Neuronal stem cell (in vitro differentiated cells): ENCODE data around the gene CEACAM16.

ENCODE experiments used
- DNase-seq: peaks from one replicate; pipeline ENCODE4 v3.0.0-alpha.2; 2013; ENCODE audit warnings: low spot score
- H2AFZ ChIP-seq: one replicate; pipeline ENCODE4 v1.6.1; 2013; ENCODE audit warnings: mild to moderate bottlenecking, low read length, inconsistent platforms
- H2AK5ac ChIP-seq: 2 replicates; pipeline ENCODE4 v1.6.1; 2013; ENCODE audit warnings: low read depth, mild to moderate bottlenecking, inconsistent platforms, low read length, moderate library complexity, mixed read lengths
- H2BK120ac ChIP-seq: 2 replicates; pipeline ENCODE4 v1.6.1; 2013; ENCODE audit warnings: low read depth, mild to moderate bottlenecking, inconsistent platforms, low read length, moderate library complexity, mixed read lengths
- H2BK12ac ChIP-seq: one replicate; pipeline ENCODE4 v1.6.1; 2013; ENCODE audit warnings: low read length, inconsistent platforms
- H2BK15ac ChIP-seq: 2 replicates; pipeline ENCODE4 v1.6.1; 2013; ENCODE audit warnings: mild to moderate bottlenecking, low read length, inconsistent platforms, mixed read lengths
- H2BK5ac ChIP-seq: one replicate; pipeline ENCODE4 v1.6.1; 2013; ENCODE audit warnings: inconsistent platforms, mild to moderate bottlenecking, low read length, moderate library complexity
- H3K14ac ChIP-seq: one replicate; pipeline ENCODE4 v1.6.1; 2013; ENCODE audit warnings: low read length, inconsistent platforms
- H3K18ac ChIP-seq: 2 replicates; pipeline ENCODE4 v1.6.1; 2013; ENCODE audit warnings: low read length, inconsistent platforms
- H3K23ac ChIP-seq: 2 replicates; pipeline ENCODE4 v1.6.1; 2013; ENCODE audit warnings: low read depth, mild to moderate bottlenecking, mixed read lengths, low read length, inconsistent platforms; ENCODE audit not compliant: poor library complexity
- H3K27ac ChIP-seq: replicated peaks from 3 replicates; pipeline ENCODE4 v1.5.1; 2013; ENCODE audit warnings: low read length, inconsistent platforms
- H3K27me3 ChIP-seq, 3 experiments: 2 replicates each; pipeline ENCODE4 v1.6.1; 2013; ENCODE audit warnings: low read length in 3 of 3, mild to moderate bottlenecking in 2 of 3, inconsistent platforms in 1 of 3, low read depth in 1 of 3, mixed read lengths in 1 of 3, moderate library complexity in 1 of 3; ENCODE audit not compliant: control insufficient read depth in 3 of 3, insufficient read depth in 3 of 3
- H3K36me3 ChIP-seq, 2 donors: replicated peaks in 1 of 2; 2 replicates each; pipeline ENCODE4 v1.6.1; 2013; ENCODE audit warnings: low read length in 2 of 2; ENCODE audit not compliant: control insufficient read depth in 2 of 2, insufficient read depth in 2 of 2
- H3K4ac ChIP-seq: 2 replicates; pipeline ENCODE4 v1.6.1; 2013; ENCODE audit warnings: inconsistent platforms, mild to moderate bottlenecking, low read length, moderate library complexity
- H3K4me1 ChIP-seq, 2 donors: 1 replicate in 1 of 2; 2 replicates in 1 of 2; pipeline ENCODE4 v1.6.1; 2013; ENCODE audit warnings: low read length in 2 of 2, low read depth in 1 of 2; ENCODE audit not compliant: control insufficient read depth in 2 of 2, insufficient read depth in 1 of 2
- H3K4me2 ChIP-seq: one replicate; pipeline ENCODE4 v1.6.1; 2013; ENCODE audit warnings: mild to moderate bottlenecking, low read length, inconsistent platforms; ENCODE audit not compliant: insufficient read depth, poor library complexity, severe bottlenecking
- H3K4me3 ChIP-seq, 2 donors: 2 replicates each; pipeline ENCODE4 v1.5.1; 2013; ENCODE audit warnings: low read length in 2 of 2, mild to moderate bottlenecking in 2 of 2, inconsistent platforms in 1 of 2, moderate library complexity in 1 of 2
- H3K79me1 ChIP-seq: one replicate; pipeline ENCODE4 v1.6.1; 2013; ENCODE audit warnings: low read depth, mild to moderate bottlenecking, inconsistent platforms, low read length, moderate library complexity
- H3K9ac ChIP-seq: one replicate; pipeline ENCODE4 v1.6.1; 2013; ENCODE audit warnings: mild to moderate bottlenecking, low read depth, low read length, inconsistent platforms; ENCODE audit not compliant: poor library complexity
- H3K9me3 ChIP-seq, 2 donors: replicated peaks in 1 of 2; 2 replicates each; pipeline versions ENCODE3 to v1.6.1; 2013; ENCODE audit warnings: low read length in 2 of 2, mild to moderate bottlenecking in 2 of 2, inconsistent platforms in 1 of 2, low read depth in 1 of 2, mixed read lengths in 1 of 2, moderate library complexity in 1 of 2; ENCODE audit not compliant: control insufficient read depth in 2 of 2, insufficient read depth in 1 of 2
- H4K8ac ChIP-seq: one replicate; pipeline ENCODE4 v1.6.1; 2013; ENCODE audit warnings: low read depth, mild to moderate bottlenecking, inconsistent platforms, low read length, moderate library complexity
- H4K91ac ChIP-seq: one replicate; pipeline ENCODE4 v1.6.1; 2013; ENCODE audit warnings: low read length, low read depth, mild to moderate bottlenecking, inconsistent platforms; ENCODE audit not compliant: poor library complexity
- WGBS, 2 donors: extraction: QIAGEN DNeasy Blood & Tissue Kit; methylation state at CpG; one replicate each; pipeline ENCODE4 v1.1.7; 2013; ENCODE audit warnings: missing lambda C conversion rate in 2 of 2, mixed read lengths in 1 of 2; ENCODE audit not compliant: insufficient read length in 2 of 2, insufficient replicate concordance in 1 of 2; ENCODE audit errors: extremely low coverage in 2 of 2; 5-methylcytosine and 5-hydroxymethylcytosine counted together

CEACAM16 gene

GRCh38 chr19:44740351-44740824, 41.4 kb downstream of the CEACAM16 start:
- no peak overlapping the region for H2AFZ ChIP-seq
- H3K27me3 ChIP-seq: peaks cover 0 to 25% (median 0%) of the 10 kb centered on the region in 3 experiments
- H3K4me3 ChIP-seq: no peak overlapping the region
- no peak overlapping the region for H4K91ac ChIP-seq
- no peak overlapping the region for H4K8ac ChIP-seq
- H3K14ac ChIP-seq: no peak overlapping the region
- H3K4me2 ChIP-seq: no peak overlapping the region
- no peak overlapping the region for H3K18ac ChIP-seq
- no peak overlapping the region for H3K4ac ChIP-seq
- peaks cover 0 to 1% of the 10 kb centered on the region in 2 donors for H3K9me3 ChIP-seq
- no peak overlapping the region for H2AK5ac ChIP-seq
- no peak overlapping the region for H2BK12ac ChIP-seq
- H3K27ac ChIP-seq: no peak overlapping the region
- no peak overlapping the region for H3K23ac ChIP-seq
- no peaks in the 10 kb centered on the region for H3K36me3 ChIP-seq
- H3K79me1 ChIP-seq: no peaks in the 10 kb centered on the region
- WGBS, 2 donors: no CpG with 5 or more reads among the region's 3 CpGs
- DNase-seq: no peak
- no peak overlapping the region for H3K9ac ChIP-seq
- no peak overlapping the region for H2BK120ac ChIP-seq
- no peak overlapping the region for H2BK15ac ChIP-seq
- peaks cover 4 to 9% of the 10 kb centered on the region in 2 donors for H3K4me1 ChIP-seq
- H2BK5ac ChIP-seq: no peak overlapping the region

- Histone ChIP-seq H2AFZ (no peak overlapping the region), H3K9ac (no peak overlapping the region), H3K79me1 (no peaks in the 10 kb centered on the region), H2BK5ac (no peak overlapping the region), H3K4me1 (peaks cover 4 to 9% of the 10 kb centered on the region in 2 donors), H2BK12ac (no peak overlapping the region), H3K4me2 (no peak overlapping the region), H3K14ac (no peak overlapping the region), H4K8ac (no peak overlapping the region), H3K27me3 (peaks cover 0 to 34% (median 9%) of the 10 kb centered on the region in 3 experiments), H2AK5ac (no peak overlapping the region), H4K91ac (no peak overlapping the region), H3K9me3 (peaks cover 0 to 1% of the 10 kb centered on the region in 2 donors), H3K18ac (no peak overlapping the region), H2BK15ac (no peak overlapping the region), H3K23ac (no peak overlapping the region), H3K4ac (no peak overlapping the region), H3K36me3 (no peaks in the 10 kb centered on the region), H3K4me3 (no peak overlapping the region), H2BK120ac (no peak overlapping the region), H3K27ac (no peak overlapping the region)
- DNase-seq: no peak
- no CpG with 5 or more reads among the region's 6 CpGs for WGBS, 2 donors
These were observed 42.3 kb downstream of the CEACAM16 start for GRCh38 chr19:44741258-44741731.

DNA sequence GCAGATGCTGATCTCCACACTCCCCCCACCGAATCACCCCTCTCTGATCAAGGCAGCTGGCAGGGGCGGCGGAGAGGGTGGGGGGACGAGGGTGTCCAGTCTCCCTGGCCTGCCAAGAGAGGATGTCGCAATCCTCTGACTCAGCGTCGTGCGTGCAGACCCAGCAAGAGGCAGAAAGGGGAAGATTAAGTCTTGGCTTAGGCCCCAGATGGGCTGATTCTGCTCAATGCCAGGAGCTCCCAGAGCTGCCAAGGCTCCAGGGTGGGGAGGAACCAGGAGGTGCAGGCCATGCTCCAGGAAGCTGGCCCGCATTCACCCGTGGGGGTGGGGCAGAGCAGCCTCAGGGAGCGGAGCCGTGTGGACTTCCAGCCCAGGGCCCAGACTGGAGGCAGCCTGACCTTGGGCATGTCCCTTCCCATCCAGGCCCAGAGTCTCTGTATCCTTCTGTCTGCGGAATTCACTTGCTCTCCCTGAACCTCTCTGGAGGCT, 42.9 kb downstream of the CEACAM16 start:
- Histone ChIP-seq H3K79me1 (no peaks in the 10 kb centered on the region), H3K18ac (peak overlapping the region; percentile 85), H2BK120ac (no peak overlapping the region), H3K23ac (peak overlapping the region; percentile 75), H3K9ac (no peak overlapping the region), H3K36me3 (no peaks in the 10 kb centered on the region), H2BK12ac (no peak overlapping the region), H3K4me2 (no peak overlapping the region), H2AFZ (peak overlapping the region; percentile 79), H3K9me3 (peaks cover 0 to 1% of the 10 kb centered on the region in 2 donors), H3K4ac (no peak overlapping the region), H3K4me3 (no peak overlapping the region), H2BK15ac (peak overlapping the region; percentile 72), H3K14ac (peak overlapping the region; percentile 40), H2BK5ac (no peak overlapping the region), H2AK5ac (peak overlapping the region; percentile 92), H4K8ac (no peak overlapping the region), H3K27me3 (peaks cover 0 to 40% (median 14%) of the 10 kb centered on the region in 3 experiments), H4K91ac (no peak overlapping the region), H3K27ac (no peak overlapping the region), H3K4me1 (peaks cover 4 to 9% of the 10 kb centered on the region in 2 donors)
- DNase-seq: no peak
- no CpG with 5 or more reads among the region's 13 CpGs for WGBS, 2 donors

- no peak overlapping the region for H3K4me2 ChIP-seq
- H2BK120ac ChIP-seq: no peak overlapping the region
- no peak overlapping the region for H2BK5ac ChIP-seq
- H3K4me1 ChIP-seq: peaks cover 4 to 9% of the 10 kb centered on the region in 2 donors
- H3K79me1 ChIP-seq: no peaks in the 10 kb centered on the region
- peak overlapping the region; percentile 40 for H3K14ac ChIP-seq
- peaks cover 3 to 40% (median 20%) of the 10 kb centered on the region in 3 experiments for H3K27me3 ChIP-seq
- no peak overlapping the region for H3K18ac ChIP-seq
- no peaks in the 10 kb centered on the region for H3K36me3 ChIP-seq
- no peak overlapping the region for H3K23ac ChIP-seq
- H3K4me3 ChIP-seq: no peak overlapping the region
- no peak for DNase-seq
- no peak overlapping the region for H2BK12ac ChIP-seq
- no peak overlapping the region for H4K8ac ChIP-seq
- no CpG with 5 or more reads among the region's 20 CpGs for WGBS, 2 donors
- H3K4ac ChIP-seq: no peak overlapping the region
- H4K91ac ChIP-seq: no peak overlapping the region
- H3K9me3 ChIP-seq: peaks cover 0 to 2% of the 10 kb centered on the region in 2 donors
- no peak overlapping the region for H3K9ac ChIP-seq
- no peak overlapping the region for H2AK5ac ChIP-seq
- H2BK15ac ChIP-seq: no peak overlapping the region
- peak overlapping the region; percentile 79 for H2AFZ ChIP-seq
- H3K27ac ChIP-seq: no peak overlapping the region
These were observed 43.5 kb downstream of the CEACAM16 start for GRCh38 chr19:44742330-44743061.
